ENCODE data around the gene DCTD. TPM values are rescaled to one million over a fixed set of nuclear protein-coding genes. Genes with fewer than 3 reads are reported as not detected.

The DCTD gene
- total RNA-seq, 1 donor from 2014 or later = 93.7 TPM

GRCh38 chr4:182893047-182893446 lies 24.1 kb downstream of the DCTD start:
- Mint-ChIP-seq H3K9me3 (no peaks in the 10 kb centered on the region), H3K4me1 (peaks cover 16% of the 10 kb centered on the region), H3K4me3 (no peak overlapping the region), H3K27me3 (ENCODE audit: low read depth) (no peaks in the 10 kb centered on the region), H3K36me3 (peaks cover 53% of the 10 kb centered on the region), H3K27ac (no peak overlapping the region)
- no peak for DNase-seq (ENCODE audit: low spot score in 2 of 2, unreplicated experiment in 2 of 2)
- no peak for TF ChIP-seq CTCF (IDR thresholded peaks at IDR 0.05; ENCODE audit: unreplicated experiment)

- Mint-ChIP-seq H3K4me3 (no peak overlapping the region), H3K27ac (no peak overlapping the region), H3K4me1 (peaks cover 30% of the 10 kb centered on the region), H3K36me3 (peaks cover 64% of the 10 kb centered on the region), H3K9me3 (peaks cover 2% of the 10 kb centered on the region), H3K27me3 (ENCODE audit: low read depth) (no peaks in the 10 kb centered on the region)
- TF ChIP-seq CTCF (IDR thresholded peaks at IDR 0.05; ENCODE audit: unreplicated experiment) = no peak
- no peak for DNase-seq (ENCODE audit: low spot score in 2 of 2, unreplicated experiment in 2 of 2)
These were observed 27.0 kb downstream of the DCTD start for GRCh38 chr4:182890202-182890601.

- no peaks in the 10 kb centered on the region for H3K27me3 Mint-ChIP-seq (ENCODE audit: low read depth)
- no peak for TF ChIP-seq CTCF (IDR thresholded peaks at IDR 0.05; ENCODE audit: unreplicated experiment)
- DNase-seq (ENCODE audit: low spot score in 2 of 2, unreplicated experiment in 2 of 2) = no peak
- peaks cover 8% of the 10 kb centered on the region for H3K9me3 Mint-ChIP-seq
- no peak overlapping the region for H3K4me3 Mint-ChIP-seq
- H3K27ac Mint-ChIP-seq = peak overlapping the region; percentile 73
- H3K36me3 Mint-ChIP-seq = peaks cover 61% of the 10 kb centered on the region
- peaks cover 31% of the 10 kb centered on the region for H3K4me1 Mint-ChIP-seq
These were observed 28.3 kb downstream of the DCTD start for GRCh38 chr4:182888891-182889290.

- TF ChIP-seq CTCF (IDR thresholded peaks at IDR 0.05; ENCODE audit: unreplicated experiment) = no peak
- H3K27me3 Mint-ChIP-seq (ENCODE audit: low read depth) = no peaks in the 10 kb centered on the region
- no peak overlapping the region for H3K27ac Mint-ChIP-seq
These were observed 30.4 kb downstream of the DCTD start for GRCh38 chr4:182886768-182887167.

GRCh38 chr4:182886205-182886604 lies 31.0 kb downstream of the DCTD start:
- H3K27ac Mint-ChIP-seq = peak overlapping the region; percentile 7
- TF ChIP-seq CTCF (IDR thresholded peaks at IDR 0.05; ENCODE audit: unreplicated experiment) = no peak
- peaks cover 11% of the 10 kb centered on the region for H3K9me3 Mint-ChIP-seq
- DNase-seq (ENCODE audit: low spot score in 2 of 2, unreplicated experiment in 2 of 2) = no peak
- no peaks in the 10 kb centered on the region for H3K27me3 Mint-ChIP-seq (ENCODE audit: low read depth)
- H3K4me1 Mint-ChIP-seq = peaks cover 31% of the 10 kb centered on the region
- peaks cover 63% of the 10 kb centered on the region for H3K36me3 Mint-ChIP-seq
- no peak overlapping the region for H3K4me3 Mint-ChIP-seq

More at GRCh38 chr4:182886768-182887167, 30.4 kb downstream of the DCTD start:
- Mint-ChIP-seq H3K36me3 (peaks cover 65% of the 10 kb centered on the region), H3K4me1 (peaks cover 31% of the 10 kb centered on the region), H3K4me3 (no peak overlapping the region), H3K9me3 (peaks cover 11% of the 10 kb centered on the region)
- DNase-seq (ENCODE audit: low spot score in 2 of 2, unreplicated experiment in 2 of 2) = no peak

GRCh38 chr4:182885738-182886077 lies 31.5 kb downstream of the DCTD start:
- no peak for TF ChIP-seq CTCF (IDR thresholded peaks at IDR 0.05; ENCODE audit: unreplicated experiment)
- DNase-seq (ENCODE audit: low spot score in 2 of 2, unreplicated experiment in 2 of 2) = no peak
- Mint-ChIP-seq H3K27me3 (ENCODE audit: low read depth) (no peaks in the 10 kb centered on the region), H3K4me1 (peaks cover 33% of the 10 kb centered on the region), H3K36me3 (peaks cover 61% of the 10 kb centered on the region), H3K9me3 (peaks cover 11% of the 10 kb centered on the region), H3K4me3 (no peak overlapping the region), H3K27ac (peak overlapping the region; percentile 7)

Data from mesothelial cell of epicardium (in vitro differentiated cells).